Measurements from ENCODE around the gene FAM135A.

GRCh38 chr6:70592391-70593117 lies 179.2 kb downstream of the FAM135A start:
- TF ChIP-seq POLR2AphosphoS5 (IDR thresholded peaks at IDR 0.05; ENCODE audit: low read depth, low read length) (no peak), CBX5 (IDR thresholded peaks at IDR 0.05; ENCODE audit: low read depth, low read length) (no peak), EZH2 (IDR thresholded peaks at IDR 0.05; ENCODE audit: low read depth, low read length, severe bottlenecking) (no peak), CTCF (IDR thresholded peaks at IDR 0.05; ENCODE audit: control extremely low read depth in 1 of 3, insufficient read depth in 1 of 3, low read depth in 1 of 3, low read length in 3 of 3) (no peak), HDAC6 (IDR thresholded peaks at IDR 0.05; ENCODE audit: low read depth, low read length) (no peak), EP300 (IDR thresholded peaks at IDR 0.05; ENCODE audit: borderline replicate concordance in 1 of 2, low read depth in 2 of 2, low read length in 2 of 2) (no peak), GABPA (IDR thresholded peaks at IDR 0.05; ENCODE audit: borderline replicate concordance, insufficient read depth, low read length) (no peak), SIN3A (conservative IDR thresholded peaks at IDR 0.05 in 1 of 2, IDR thresholded peaks at IDR 0.05 in 1 of 2; ENCODE audit: low read depth in 1 of 2, low read length in 2 of 2) (no peak), POLR2A (IDR thresholded peaks at IDR 0.05; ENCODE audit: control extremely low read depth in 1 of 2, low read depth in 2 of 2, low read length in 2 of 2) (no peak), ZNF274 (IDR thresholded peaks at IDR 0.05; ENCODE audit: borderline replicate concordance, extremely low read depth, low read length) (no peak), CHD1 (IDR thresholded peaks at IDR 0.05; ENCODE audit: low read depth, low read length) (no peak), SP1 (IDR thresholded peaks at IDR 0.05; ENCODE audit: low read depth, low read length) (no peak), ATF3 (IDR thresholded peaks at IDR 0.05; ENCODE audit: insufficient read depth, low read depth, low read length) (no peak)

Measured in H1 (cell line).